ENCODE measurements around the gene TUBA8.

- TF ChIP-seq EP300 (IDR thresholded peaks at IDR 0.05) (no peak), CTCF (IDR thresholded peaks at IDR 0.05) (no peak), POLR2A (IDR thresholded peaks at IDR 0.05; ENCODE audit: low read depth) (no peak), POLR2AphosphoS5 (IDR thresholded peaks at IDR 0.05) (no peak)
Observed at GRCh38 chr22:18083406-18083805, 27.2 kb upstream of the TUBA8 start.

Data from esophagus muscularis mucosa (tissue), 4 donors.